RKO (cell line): ENCODE results near the gene VARS1.
"Not testable (repeated sequence)": the region's sequence is repeated elsewhere in the genome, so short reads cannot be mapped to it uniquely, and the experiment has no call there.

ENCODE experiments used
- DNase-seq: peaks from one replicate; pipeline ENCODE4 v3.0.0-alpha.2; 2016; ENCODE audit warnings: low spot score

The VARS1 gene

DNA sequence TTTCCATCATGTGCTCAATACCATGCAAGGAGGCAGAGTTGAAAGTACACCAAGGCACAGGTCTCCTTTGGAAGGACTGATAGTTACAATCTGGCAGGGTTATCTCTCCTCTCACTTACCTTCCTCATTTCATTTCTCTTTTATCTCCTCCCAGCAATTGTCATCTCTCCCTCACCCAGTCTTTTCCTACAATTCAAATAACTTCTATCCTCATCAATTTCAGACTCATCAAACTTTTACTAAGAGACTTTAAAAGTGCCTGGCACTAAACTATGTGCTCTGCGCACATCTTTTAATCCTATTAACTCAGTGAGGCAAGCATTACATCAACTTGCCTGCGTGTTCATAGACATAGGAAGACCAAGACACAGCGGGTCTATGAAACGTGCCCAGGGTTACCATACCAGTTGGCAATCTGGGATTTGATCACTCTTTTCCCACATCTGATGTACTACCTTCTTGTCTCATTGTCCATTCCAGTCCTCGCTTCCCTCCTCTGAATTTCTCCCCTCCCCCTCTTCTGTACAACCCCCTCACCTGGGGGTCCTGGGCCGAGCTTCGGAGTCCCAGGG, 1.2 kb downstream of the VARS1 start:
- peak; percentile 76 for DNase-seq

DNA sequence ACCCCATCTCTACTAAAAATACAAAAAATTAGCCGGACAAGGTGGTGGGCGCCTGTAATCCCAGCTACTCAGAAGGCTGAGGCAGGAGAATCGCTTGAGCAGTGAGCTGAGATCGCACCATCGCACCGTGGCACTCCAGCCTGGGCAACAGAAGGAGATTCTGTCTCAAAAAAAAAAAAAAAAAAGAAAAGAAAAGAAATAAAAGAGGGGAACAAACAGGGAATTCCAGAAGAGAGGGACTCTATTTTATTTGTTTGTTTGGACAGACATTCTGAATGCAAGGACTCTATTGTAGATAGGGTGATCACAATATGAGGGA, 1.7 kb downstream of the VARS1 start:
- DNase-seq: not testable (repeated sequence)

DNA sequence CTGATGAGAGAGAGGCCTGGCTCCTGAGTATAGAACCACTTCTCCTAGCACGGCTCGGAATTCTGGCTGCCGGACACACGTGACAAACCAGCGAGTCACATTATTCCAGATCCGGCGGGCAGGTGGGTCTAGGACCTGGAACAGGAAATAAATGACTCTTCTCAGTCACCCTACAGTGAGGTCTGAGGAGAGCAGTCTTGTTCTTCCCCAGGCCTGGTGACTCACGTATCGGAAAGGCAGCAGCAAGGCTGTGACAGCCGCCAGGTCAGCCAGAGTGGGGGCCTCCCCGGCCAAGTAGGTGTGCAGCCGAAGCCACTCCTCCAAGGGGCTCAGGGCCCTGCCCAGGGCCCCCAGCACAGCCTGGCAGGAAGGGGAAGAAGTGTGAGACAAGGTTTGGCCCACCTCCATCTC, 2.8 kb downstream of the VARS1 start:
- DNase-seq: peak; percentile 91

GRCh38 chr6:31792090-31792374, 3.5 kb downstream of the VARS1 start:
- no peak for DNase-seq

GRCh38 chr6:31791324-31792089, 4.0 kb downstream of the VARS1 start:
- peak; percentile 77 for DNase-seq

DNA sequence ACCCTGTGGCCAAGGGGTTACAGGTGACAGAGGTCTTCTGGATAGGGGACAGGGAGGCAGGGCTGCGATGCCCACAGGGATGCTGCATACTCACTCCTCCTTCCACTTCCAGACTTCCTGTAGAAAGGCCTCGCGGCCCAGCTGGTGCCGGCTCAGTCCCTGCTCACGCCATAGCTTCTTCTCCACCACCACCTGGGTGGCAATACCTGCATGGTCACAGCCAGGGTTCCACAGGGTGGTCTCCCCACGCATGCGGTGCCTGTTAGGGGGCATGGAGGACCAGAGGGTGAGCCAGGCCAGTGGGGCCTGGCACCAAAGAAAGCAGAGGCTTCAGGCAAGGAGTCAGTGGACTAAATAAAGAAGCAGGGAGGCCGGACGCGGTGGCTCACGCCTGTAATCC, 10.1 kb downstream of the VARS1 start:
- no peak for DNase-seq

- DNase-seq: no peak
Measured at GRCh38 chr6:31784098-31784925, 11.2 kb downstream of the VARS1 start.

DNA sequence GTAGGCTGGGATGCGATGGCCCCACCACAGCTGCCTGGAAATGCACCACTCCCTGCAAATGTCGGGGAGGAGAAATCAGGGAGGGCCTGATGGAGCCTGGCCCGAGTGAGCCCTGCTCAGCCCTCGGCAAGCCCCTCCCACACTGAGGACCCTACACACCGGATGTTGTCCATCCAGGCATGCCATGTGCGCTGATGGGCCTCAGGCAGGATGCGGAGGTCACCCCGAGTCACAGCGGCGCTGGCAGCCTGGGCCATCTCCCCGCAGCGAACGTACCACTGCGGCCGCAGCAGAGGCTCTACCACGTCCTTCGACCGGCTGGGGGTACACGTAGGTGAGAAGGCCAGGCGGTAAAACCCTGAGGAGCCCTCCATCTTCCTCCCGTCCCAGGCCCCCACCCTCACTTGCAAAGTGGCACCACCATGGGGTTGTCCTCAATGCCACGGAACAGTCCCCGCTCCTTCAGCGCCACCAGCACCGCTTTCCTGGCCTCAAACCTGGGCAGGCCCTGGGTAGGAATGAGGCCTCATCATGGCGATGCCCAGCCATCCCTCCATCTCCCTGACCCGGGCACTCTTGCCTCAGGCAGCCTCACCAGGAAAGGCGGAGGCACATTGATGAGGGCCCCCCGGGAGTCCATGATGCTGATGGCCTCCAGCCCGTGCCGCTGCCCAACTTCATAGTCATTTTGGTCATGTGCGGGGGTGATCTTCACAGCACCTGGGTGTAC, 13.3 kb downstream of the VARS1 start:
- DNase-seq: no peak

DNA sequence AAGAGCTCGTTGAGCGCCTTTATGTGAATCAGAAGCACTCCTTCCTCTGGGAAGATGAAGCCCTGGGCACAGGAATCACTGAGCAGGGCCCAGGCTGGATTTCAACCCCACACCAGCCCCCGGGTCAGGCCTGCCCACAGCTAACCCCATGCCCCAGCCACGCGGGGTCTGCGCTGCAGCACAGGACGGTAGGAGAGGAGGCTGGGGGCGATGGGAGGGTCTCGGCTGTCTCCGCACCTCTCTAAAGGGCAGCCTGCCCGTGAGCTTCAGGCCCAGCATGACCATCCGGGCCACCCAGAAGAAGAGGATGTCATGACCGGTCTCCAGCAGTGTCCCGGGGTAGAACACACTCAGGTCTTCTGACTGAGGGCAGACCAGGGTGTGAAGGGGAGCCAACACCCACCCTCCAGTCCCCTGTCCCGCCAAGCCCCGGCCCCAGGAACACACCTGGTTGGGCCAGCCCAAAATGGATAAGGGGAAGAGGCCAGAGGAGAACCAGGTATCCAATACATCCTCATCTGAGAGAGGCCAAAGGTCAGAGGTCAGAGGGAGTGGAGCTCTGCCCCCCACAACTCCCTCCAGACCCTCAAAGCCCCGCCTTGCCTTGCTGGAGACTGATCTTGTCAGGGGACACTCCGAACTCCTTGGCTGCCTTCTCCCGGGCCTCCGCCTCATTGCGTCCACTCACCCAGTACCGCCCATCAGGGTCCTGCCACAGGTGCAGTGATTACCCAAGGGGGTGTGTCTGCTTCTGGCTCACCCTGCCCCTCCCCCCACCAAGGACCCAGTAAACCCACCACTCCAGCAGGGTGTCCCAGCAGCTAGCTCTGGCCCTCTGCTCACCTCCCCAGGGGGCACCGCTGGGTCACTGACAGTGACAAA, 14.1 kb downstream of the VARS1 start:
- no peak for DNase-seq

DNA sequence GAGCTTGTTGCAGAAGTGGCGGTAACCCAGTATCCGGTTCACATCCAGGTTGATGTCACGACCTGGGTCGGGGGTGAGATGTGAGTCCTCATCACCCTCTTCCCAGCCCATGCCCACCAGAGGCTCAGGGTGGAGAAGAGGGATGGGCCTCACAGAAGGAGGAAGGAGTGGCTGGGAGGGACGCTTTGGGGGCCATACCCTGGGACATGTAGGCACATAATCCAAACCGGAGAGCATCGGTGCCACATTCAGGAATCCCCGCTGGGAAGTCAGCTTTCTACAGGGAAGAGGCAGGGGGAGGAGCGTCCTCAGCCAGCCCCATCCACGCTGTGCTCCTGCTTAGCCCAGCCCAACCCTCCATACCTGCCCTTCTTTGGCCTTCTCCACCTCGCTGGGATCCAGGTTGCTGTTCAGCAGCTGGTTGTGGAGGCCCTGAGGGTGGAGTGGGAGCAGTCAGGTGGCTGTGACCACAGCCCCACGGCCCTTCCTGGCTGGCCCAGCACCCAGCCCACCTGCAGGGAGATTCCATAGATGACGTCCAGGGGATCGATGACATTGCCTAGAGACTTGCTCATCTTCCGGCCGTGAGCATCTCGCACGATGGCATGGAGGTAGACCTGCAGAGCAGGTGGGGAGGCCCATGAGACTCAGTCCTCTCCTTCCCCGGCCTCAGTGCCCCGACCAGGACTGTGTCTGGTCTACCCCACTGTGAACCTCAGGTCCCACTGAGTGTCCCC, 14.9 kb downstream of the VARS1 start:
- no peak for DNase-seq

- no peak for DNase-seq
Measured at GRCh38 chr6:31779908-31780307, 15.6 kb downstream of the VARS1 start.

DNA sequence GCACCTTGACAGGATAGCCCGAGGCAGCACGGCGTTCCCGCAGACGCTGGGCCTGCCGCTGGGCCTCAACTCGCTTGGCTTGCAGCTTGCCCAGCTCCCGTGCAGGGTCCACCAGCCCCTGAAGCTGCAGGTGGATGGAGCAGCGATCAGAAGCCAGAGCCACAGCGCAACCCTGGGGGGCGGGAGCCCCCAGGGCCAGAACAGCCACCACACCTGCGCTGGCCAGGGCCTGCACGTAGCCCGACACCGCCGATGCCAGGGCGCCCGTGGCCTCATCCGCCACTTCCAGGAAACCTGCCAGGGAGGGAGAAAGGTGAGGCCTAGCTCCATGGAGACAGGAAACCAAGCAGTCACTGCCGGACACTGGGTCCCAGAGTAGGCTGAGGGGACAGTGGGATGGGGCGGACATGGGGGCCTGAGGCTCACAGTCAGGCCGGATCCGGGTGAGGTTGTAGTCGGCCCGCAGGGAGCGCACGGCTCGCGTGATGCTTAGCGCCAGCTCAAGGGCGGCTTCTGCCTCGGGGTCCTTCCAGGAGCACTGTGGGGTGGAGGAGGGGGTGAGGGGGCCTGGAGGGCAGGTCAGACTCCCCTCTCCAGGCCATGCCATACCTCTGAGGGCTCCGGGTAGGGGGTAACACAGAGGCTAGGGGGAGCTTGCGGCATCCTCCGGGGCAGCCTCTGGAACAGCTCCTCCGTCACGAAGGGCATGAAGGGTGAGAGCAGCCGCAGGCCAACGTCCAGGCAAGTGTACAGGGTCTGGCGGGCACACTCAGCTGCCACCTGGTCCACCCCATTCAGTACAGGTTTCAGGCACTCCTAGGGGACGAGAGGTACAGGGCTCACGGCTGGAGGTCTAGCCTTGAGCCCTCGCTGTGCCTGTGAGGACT, 16.3 kb downstream of the VARS1 start:
- no peak for DNase-seq

- DNase-seq: no peak
Measured at GRCh38 chr6:31778193-31778592, 17.4 kb downstream of the VARS1 start.

DNA sequence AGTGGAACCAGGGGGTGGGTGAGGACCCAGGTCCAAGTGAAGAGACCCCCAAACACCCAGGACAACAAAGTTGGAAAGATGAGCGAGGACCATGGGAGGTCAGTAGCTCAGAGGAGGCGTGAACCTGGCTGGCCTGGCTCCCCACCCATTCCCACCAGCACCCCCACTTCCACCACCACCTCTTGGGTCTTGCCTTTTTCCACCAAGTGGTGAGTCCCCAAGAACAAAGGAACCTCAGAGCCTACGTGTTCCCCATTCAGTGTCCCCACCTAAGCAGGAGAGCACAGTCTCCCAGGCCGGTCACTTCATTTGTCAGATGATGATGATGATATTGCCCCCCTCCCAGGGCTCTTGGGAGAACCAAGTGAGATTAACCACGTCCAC, 17.9 kb downstream of the VARS1 start:
- no peak for DNase-seq

- DNase-seq: peak; percentile 67
Measured at GRCh38 chr6:31776989-31777666, 18.4 kb downstream of the VARS1 start, which contains the start of gene VWA7. TSS of gene VWA7 (minus strand) at chr6:31777328. CDS start at chr6:31776779, 549 bp downstream.

GRCh38 chr6:31776485-31776988, 19.0 kb downstream of the VARS1 start:
- no peak for DNase-seq

- DNase-seq: no peak
Measured at GRCh38 chr6:31775633-31776484, 19.7 kb downstream of the VARS1 start.

DNA sequence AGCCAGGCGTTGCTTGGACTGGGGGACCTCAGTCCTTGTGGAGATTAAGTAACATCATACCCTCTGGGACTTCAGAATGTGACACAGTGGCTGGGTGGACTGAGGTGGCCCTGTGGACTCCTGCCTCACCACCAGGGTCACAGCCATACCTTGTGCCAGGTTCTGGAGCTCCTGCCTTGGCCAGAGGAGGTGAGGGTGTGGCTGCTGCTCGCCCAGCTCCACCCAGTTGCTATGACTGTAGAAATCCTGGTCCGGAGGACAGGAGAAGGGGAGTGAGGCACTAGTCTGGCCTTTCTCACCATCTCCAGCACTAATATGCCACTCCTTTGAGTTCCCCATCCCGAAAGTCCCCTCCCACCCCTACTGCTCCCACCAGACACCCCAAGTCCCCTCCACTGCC, 20.4 kb downstream of the VARS1 start:
- no peak for DNase-seq
